IMR-90 (cell line): ENCODE data around the gene HNRNPA1L2. TPM values are rescaled to one million over a fixed set of nuclear protein-coding genes. Genes with fewer than 3 reads are reported as not detected.
A peak's percentile ranks its signal among the peaks of the same experiment; 100 is the strongest.

ENCODE experiments used
- ATAC-seq: fragments of 200-7000 bp; cut with Tn5 transposase; 2 replicates; pipeline ENCODE4 v1.9.1; 2020; ENCODE audit warnings: low read depth, mild to moderate bottlenecking, moderate library complexity
- BruUV-seq: library from RNA; stranded (reverse); fragments of 400-500 nt; replicated peaks from 2 replicates; lab custom pipeline; 2021; lab: Mats Ljungman, UMichigan
- CTCF ChIA-PET: fragments of 300-600 bp; formaldehyde crosslinking; extraction: SDS; loops from one replicate; lab custom pipeline; 2021; ENCODE audit warnings: antibody characterized with exemption; lab: Yijun Ruan, JAX
- POLR2A ChIA-PET: fragments of 300-600 bp; sonication (Branson Sonifier 250); formaldehyde crosslinking; loops from one replicate; lab custom pipeline; 2022; ENCODE audit warnings: antibody characterized with exemption; ENCODE audit not compliant: unreplicated experiment; lab: Charles Lee
- DNase-seq: peaks from one replicate; pipeline ENCODE4 v3.0.0; 2013
- H2AFZ ChIP-seq: replicated peaks from 2 replicates; pipeline ENCODE3; 2013; ENCODE audit warnings: low read length, mild to moderate bottlenecking; ENCODE audit not compliant: poor library complexity
- H2AK5ac ChIP-seq: 2 replicates; pipeline ENCODE4 v1.6.1; 2013; ENCODE audit warnings: low read depth, low read length, inconsistent platforms
- H2AK9ac ChIP-seq: replicated peaks from 2 replicates; pipeline ENCODE3; 2013; ENCODE audit warnings: mild to moderate bottlenecking, low read depth, low read length, moderate library complexity; ENCODE audit not compliant: poor library complexity
- H2BK120ac ChIP-seq: 2 replicates; pipeline ENCODE4 v1.6.1; 2013; ENCODE audit warnings: low read depth, low read length, inconsistent platforms
- H2BK15ac ChIP-seq: 3 replicates; pipeline ENCODE4 v1.6.1; 2013; ENCODE audit warnings: low read depth, low read length, inconsistent platforms
- H2BK20ac ChIP-seq: 2 replicates; pipeline ENCODE4 v1.6.1; 2013; ENCODE audit warnings: low read depth, mild to moderate bottlenecking, inconsistent platforms, low read length, moderate library complexity
- H2BK5ac ChIP-seq: 2 replicates; pipeline ENCODE4 v1.6.1; 2013; ENCODE audit warnings: mild to moderate bottlenecking, low read depth, low read length, inconsistent platforms; ENCODE audit not compliant: poor library complexity, severe bottlenecking
- H3K14ac ChIP-seq: replicated peaks from 2 replicates; pipeline ENCODE4 v1.6.1; 2013; ENCODE audit warnings: low read depth, low read length, inconsistent platforms
- H3K18ac ChIP-seq: 2 replicates; pipeline ENCODE4 v1.6.1; 2013; ENCODE audit warnings: low read depth, low read length, control low read depth
- H3K23ac ChIP-seq: 2 replicates; pipeline ENCODE4 v1.6.1; 2013; ENCODE audit warnings: low read depth, low read length, inconsistent platforms
- H3K27ac ChIP-seq: 2 replicates; pipeline ENCODE4 v1.5.1; 2013; ENCODE audit warnings: mild to moderate bottlenecking, control low read depth, low read length; ENCODE audit not compliant: insufficient read depth
- H3K27me3 ChIP-seq: 2 replicates; pipeline ENCODE4 v1.6.1; 2013; ENCODE audit warnings: low read length; ENCODE audit not compliant: control insufficient read depth, insufficient read depth
- H3K36me3 ChIP-seq: 2 replicates; pipeline ENCODE4 v1.6.1; 2013; ENCODE audit warnings: low read length, mixed read lengths; ENCODE audit not compliant: control insufficient read depth, insufficient read depth
- H3K4ac ChIP-seq: 2 replicates; pipeline ENCODE4 v1.6.1; 2013; ENCODE audit warnings: low read depth, low read length, inconsistent platforms
- H3K4me1 ChIP-seq: 2 replicates; pipeline ENCODE4 v1.6.1; 2013; ENCODE audit warnings: low read length, mixed read lengths; ENCODE audit not compliant: control insufficient read depth, insufficient read depth
- H3K4me2 ChIP-seq: 2 replicates; pipeline ENCODE4 v1.6.1; 2013; ENCODE audit warnings: low read depth, mild to moderate bottlenecking, control low read depth, low read length, moderate library complexity
- H3K4me3 ChIP-seq: 2 replicates; pipeline ENCODE4 v1.5.1; 2013; ENCODE audit warnings: low read depth, mild to moderate bottlenecking, control low read depth, low read length, moderate library complexity; ENCODE audit not compliant: insufficient read depth
- H3K56ac ChIP-seq: 2 replicates; pipeline ENCODE4 v1.6.1; 2013; ENCODE audit warnings: low read length, inconsistent platforms; ENCODE audit not compliant: insufficient read depth; ENCODE audit errors: extremely low read depth
- H3K79me1 ChIP-seq, 2 experiments: 2 replicates each; pipeline ENCODE4 v1.6.1; 2013; ENCODE audit warnings: low read length in 2 of 2, inconsistent platforms in 1 of 2, low read depth in 1 of 2
- H3K9ac ChIP-seq: 2 replicates; pipeline ENCODE4 v1.6.1; 2013; ENCODE audit warnings: low read depth, low read length, control low read depth
- H3K9me1 ChIP-seq: 2 replicates; pipeline ENCODE4 v1.6.1; 2013; ENCODE audit warnings: low read length, inconsistent platforms; ENCODE audit not compliant: insufficient read depth
- H3K9me3 ChIP-seq: 2 replicates; pipeline ENCODE4 v1.6.1; 2013; ENCODE audit warnings: low read length; ENCODE audit not compliant: control insufficient read depth, insufficient read depth
- H4K20me1 ChIP-seq: 2 replicates; pipeline ENCODE4 v1.6.1; 2013; ENCODE audit warnings: low read length, inconsistent platforms; ENCODE audit not compliant: insufficient read depth
- H4K5ac ChIP-seq: 2 replicates; pipeline ENCODE4 v1.6.1; 2013; ENCODE audit warnings: mild to moderate bottlenecking, low read depth, low read length, control low read depth
- H4K8ac ChIP-seq, 2 experiments: 2 replicates each; pipeline ENCODE4 v1.6.1; 2013; ENCODE audit warnings: low read depth in 2 of 2, low read length in 2 of 2, control low read depth in 1 of 2, inconsistent platforms in 1 of 2
- H4K91ac ChIP-seq: 2 replicates; pipeline ENCODE4 v1.6.1; 2013; ENCODE audit warnings: low read depth, low read length, inconsistent platforms; ENCODE audit not compliant: insufficient read depth
- BHLHE40 ChIP-seq: fragments of 150-350 bp; IDR thresholded peaks from 2 replicates; pipeline ENCODE4 v1.6.1; 2016; ENCODE audit warnings: mild to moderate bottlenecking, low read depth, low read length
- CEBPB ChIP-seq: IDR thresholded peaks from 2 replicates; pipeline ENCODE4 v1.6.1; 2012; ENCODE audit warnings: low read depth, low read length, improper control_type of control experiment
- CHD1 ChIP-seq: IDR thresholded peaks from 2 replicates; pipeline ENCODE4 v1.6.1; 2012; ENCODE audit warnings: low read depth, low read length, improper control_type of control experiment
- CTCF ChIP-seq: conservative IDR thresholded peaks from 2 replicates; pipeline ENCODE4 v1.5.1; 2012; ENCODE audit warnings: mild to moderate bottlenecking, low read depth, low read length, improper control_type of control experiment
- ELK1 ChIP-seq: fragments of 150-350 bp; IDR thresholded peaks from 2 replicates; pipeline ENCODE4 v1.6.1; 2016; ENCODE audit warnings: low read depth, mild to moderate bottlenecking, low read length, moderate library complexity, borderline replicate concordance
- FOS ChIP-seq: fragments of 150-350 bp; IDR thresholded peaks from 2 replicates; pipeline ENCODE4 v1.6.1; 2016; ENCODE audit warnings: low read depth, low read length
- MAFK ChIP-seq: IDR thresholded peaks from 2 replicates; pipeline ENCODE4 v1.6.1; 2012; ENCODE audit warnings: low read depth, low read length, improper control_type of control experiment
- MAZ ChIP-seq: IDR thresholded peaks from 2 replicates; pipeline ENCODE4 v1.6.1; 2012; ENCODE audit warnings: low read depth, mild to moderate bottlenecking, low read length, improper control_type of control experiment, moderate library complexity, borderline replicate concordance
- MXI1 ChIP-seq: IDR thresholded peaks from 2 replicates; pipeline ENCODE4 v1.6.1; 2012; ENCODE audit warnings: low read depth, mild to moderate bottlenecking, low read length, moderate library complexity, borderline replicate concordance
- NFE2L2 ChIP-seq: fragments of 150-350 bp; IDR thresholded peaks from 2 replicates; pipeline ENCODE4 v1.6.1; 2016; ENCODE audit warnings: low read depth, mild to moderate bottlenecking, low read length
- POLR2A ChIP-seq: IDR thresholded peaks from 2 replicates; pipeline ENCODE4 v1.6.1; 2012; ENCODE audit warnings: mild to moderate bottlenecking, low read depth, low read length
- RAD21 ChIP-seq: IDR thresholded peaks from 2 replicates; pipeline ENCODE4 v1.6.1; 2012; ENCODE audit warnings: low read length, improper control_type of control experiment
- USF2 ChIP-seq: fragments of 150-350 bp; IDR thresholded peaks from 2 replicates; pipeline ENCODE4 v1.6.1; 2017; ENCODE audit warnings: mild to moderate bottlenecking, antibody characterized with exemption, low read length, low read depth
- WGBS, 2 experiments: methylation state at CpG; one replicate each; pipeline versions ENCODE4 v1.1.5 to v1.1.7; 2013; ENCODE audit warnings: missing lambda C conversion rate in 2 of 2; ENCODE audit not compliant: insufficient read length in 1 of 2; ENCODE audit errors: extremely low coverage in 2 of 2; 5-methylcytosine and 5-hydroxymethylcytosine counted together
- dilution Hi-C: fragments of 300-500 bp; cut with HindIII; formaldehyde crosslinking; loops from one replicate; pipeline ENCODE4 v1.14.3; 2018; ENCODE audit warnings: low sequenced_read_pairs; ENCODE audit not compliant: unreplicated experiment
- in situ Hi-C: fragments of 300-500 bp; cut with MboI; formaldehyde crosslinking; loops from 3 replicates; pipeline ENCODE4 v1.14.3; 2019; ENCODE audit warnings: low sequenced_read_pairs, inconsistent platforms, mixed read lengths
- intact Hi-C: fragments of 100-400 bp; cut with micrococcal nuclease; formaldehyde crosslinking; loops from 2 replicates; pipeline ENCODE4 v1.10.0; 2022
- polyA plus RNA-seq, 3 experiments: library from polyadenylated mRNA; depleted of rRNA; stranded (reverse); fragments of >200 nt; gene quantifications; 2 replicates each; pipeline ENCODE4 v1.2.3, GENCODE V29; 2012; ENCODE audit warnings: low replicate concordance in 1 of 3
- total RNA-seq: library from RNA; depleted of rRNA; stranded (reverse); fragments of >200 nt; gene quantifications from 2 replicates; pipeline ENCODE4 v1.2.3, GENCODE V29; 2012

Gene HNRNPA1L2
- total and polyA plus RNA-seq, 2 of the 4 experiments (the other 2 are of a cell fraction), result 3.4 to 9.3 TPM

GRCh38 chr13:52644108-52644507 lies 1.9 kb downstream of the HNRNPA1L2 start:
- no peak overlapping the region for H2BK20ac ChIP-seq
- H2BK15ac ChIP-seq, result no peak overlapping the region
- H2AK9ac ChIP-seq, result no peak overlapping the region
- no peak overlapping the region for H3K14ac ChIP-seq
- no peaks in the 10 kb centered on the region for H3K9me3 ChIP-seq
- H3K4me1 ChIP-seq, result no peaks in the 10 kb centered on the region
- WGBS, 2 experiments, result no CpG with 5 or more reads among the region's 3 CpGs
- no peak overlapping the region for H4K8ac ChIP-seq
- no peaks in the 10 kb centered on the region for H3K27me3 ChIP-seq
- no peak overlapping the region for H3K4me3 ChIP-seq
- dilution Hi-C loops, result no loop called here
- H3K27ac ChIP-seq, result no peak overlapping the region
- no peak overlapping the region for H3K4ac ChIP-seq
- TF ChIP-seq NFE2L2 (no peak), MAZ (no peak), CTCF (no peak), BHLHE40 (no peak), USF2 (no peak), POLR2A (no peak), ELK1 (no peak), RAD21 (no peak), MXI1 (no peak), CEBPB (no peak), MAFK (no peak), CHD1 (no peak), FOS (no peak)
- ChIA-PET CTCF (interaction anchor here (1.0 kb wide), 1 partner anchor 9 kb away, joined by 3 read pairs; the partner anchor contains the start of gene SUGT1), POLR2A (no interaction called here)
- no peak overlapping the region for H3K23ac ChIP-seq
- H4K5ac ChIP-seq, result no peak overlapping the region
- no peak overlapping the region for H2BK5ac ChIP-seq
- peak; percentile 62 for ATAC-seq
- intact Hi-C loops, result no loop called here
- H3K56ac ChIP-seq, result no peak overlapping the region
- H3K9me1 ChIP-seq, result no peaks in the 10 kb centered on the region; the same call in 1 of the 2 replicates
- in situ Hi-C loops, result loop anchor here (25.0 kb wide), 1 partner anchor 457 kb away; no protein-coding TSS in a partner anchor
- H4K91ac ChIP-seq, result no peak overlapping the region
- DNase-seq, result peak; percentile 54
- no peak overlapping the region for H2AK5ac ChIP-seq
- no TSS peak for BruUV-seq
- H3K36me3 ChIP-seq, result peaks cover 8% of the 10 kb centered on the region
- H3K79me1 ChIP-seq, result peaks cover 0 to under 1% of the 10 kb centered on the region in 2 experiments; a peak in 2 of 4 replicates
- H4K20me1 ChIP-seq, result no peaks in the 10 kb centered on the region
- no peak overlapping the region for H2AFZ ChIP-seq
- no peak overlapping the region for H2BK120ac ChIP-seq
- H3K18ac ChIP-seq, result no peak overlapping the region
- H3K9ac ChIP-seq, result no peak overlapping the region
- H3K4me2 ChIP-seq, result no peak overlapping the region
